Measurements from ENCODE around the gene FRMPD4. TPM values are rescaled to one million over a fixed set of nuclear protein-coding genes. Genes with fewer than 3 reads are reported as not detected.
"Not testable (repeated sequence)": the region's sequence is repeated elsewhere in the genome, so short reads cannot be mapped to it uniquely, and the experiment has no call there.

Gene FRMPD4
- total and polyA plus RNA-seq, 2 donors (not counting 1 experiment from before 2014, with no cell fraction given): 0.50 to 1.5 TPM

DNA sequence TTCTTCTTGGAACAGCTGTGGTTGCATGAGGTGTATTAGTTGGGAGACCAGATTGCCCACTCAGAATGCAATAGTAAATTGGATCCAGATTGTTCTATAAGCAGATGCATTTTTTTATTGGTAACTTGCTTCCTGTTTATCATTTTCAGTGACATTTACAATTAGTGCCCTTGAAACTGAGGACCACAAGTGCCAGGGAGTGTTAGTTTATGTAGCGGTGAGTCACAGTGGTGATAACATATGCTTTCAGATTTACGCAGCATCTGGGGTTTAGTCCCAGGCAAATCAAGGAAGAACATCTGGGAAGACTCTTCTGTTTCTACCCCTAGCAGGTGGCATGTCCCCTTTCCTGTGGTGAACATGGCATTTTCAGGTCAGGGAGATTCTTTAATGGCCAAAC, 24.1 kb downstream of the FRMPD4 start:
- peak; percentile 7 to 38 for DNase-seq (ENCODE audit: low read depth in 2 of 2)
- Histone ChIP-seq H3K27me3 (ENCODE audit: control insufficient read depth, insufficient read depth, low read length) (no peaks in the 10 kb centered on the region), H3K4me3 (replicated peaks in 1 of 4; ENCODE audit: control extremely low read depth in 1 of 4, insufficient read depth in 1 of 4, low read depth in 3 of 4, low read length in 4 of 4) (no peak overlapping the region), H3K36me3 (ENCODE audit: control insufficient read depth, insufficient read depth, low read length) (no peaks in the 10 kb centered on the region), H2AFZ (ENCODE audit: low read length) (no peak overlapping the region), H4K20me1 (ENCODE audit: control insufficient read depth, extremely low read depth, insufficient read depth, low read length) (no peaks in the 10 kb centered on the region), H3K4me2 (ENCODE audit: extremely low read depth, insufficient read depth, low read length) (no peak overlapping the region), H3K9ac (ENCODE audit: insufficient read depth, low read length) (no peak overlapping the region), H3K9me3 (ENCODE audit: control insufficient read depth, insufficient read depth, low read depth, low read length) (no peaks in the 10 kb centered on the region), H3K27ac (ENCODE audit: insufficient read depth, low read length) (no peak overlapping the region), H3K79me2 (ENCODE audit: control insufficient read depth, insufficient read depth, low read length) (no peaks in the 10 kb centered on the region), H3K4me1 (ENCODE audit: control insufficient read depth, extremely low read depth, insufficient read depth, low read length) (no peaks in the 10 kb centered on the region)
- TF ChIP-seq, protein P1, sequence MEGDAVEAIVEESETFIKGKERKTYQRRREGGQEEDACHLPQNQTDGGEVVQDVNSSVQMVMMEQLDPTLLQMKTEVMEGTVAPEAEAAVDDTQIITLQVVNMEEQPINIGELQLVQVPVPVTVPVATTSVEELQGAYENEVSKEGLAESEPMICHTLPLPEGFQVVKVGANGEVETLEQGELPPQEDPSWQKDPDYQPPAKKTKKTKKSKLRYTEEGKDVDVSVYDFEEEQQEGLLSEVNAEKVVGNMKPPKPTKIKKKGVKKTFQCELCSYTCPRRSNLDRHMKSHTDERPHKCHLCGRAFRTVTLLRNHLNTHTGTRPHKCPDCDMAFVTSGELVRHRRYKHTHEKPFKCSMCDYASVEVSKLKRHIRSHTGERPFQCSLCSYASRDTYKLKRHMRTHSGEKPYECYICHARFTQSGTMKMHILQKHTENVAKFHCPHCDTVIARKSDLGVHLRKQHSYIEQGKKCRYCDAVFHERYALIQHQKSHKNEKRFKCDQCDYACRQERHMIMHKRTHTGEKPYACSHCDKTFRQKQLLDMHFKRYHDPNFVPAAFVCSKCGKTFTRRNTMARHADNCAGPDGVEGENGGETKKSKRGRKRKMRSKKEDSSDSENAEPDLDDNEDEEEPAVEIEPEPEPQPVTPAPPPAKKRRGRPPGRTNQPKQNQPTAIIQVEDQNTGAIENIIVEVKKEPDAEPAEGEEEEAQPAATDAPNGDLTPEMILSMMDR (conservative IDR thresholded peaks at IDR 0.05 in 1 of 2, IDR thresholded peaks at IDR 0.05 in 1 of 2; ENCODE audit: low read depth in 1 of 2, low read length in 2 of 2): no peak
- no peak for TF ChIP-seq EZH2 (IDR thresholded peaks at IDR 0.05; ENCODE audit: low read length, missing control alignments)

DNA sequence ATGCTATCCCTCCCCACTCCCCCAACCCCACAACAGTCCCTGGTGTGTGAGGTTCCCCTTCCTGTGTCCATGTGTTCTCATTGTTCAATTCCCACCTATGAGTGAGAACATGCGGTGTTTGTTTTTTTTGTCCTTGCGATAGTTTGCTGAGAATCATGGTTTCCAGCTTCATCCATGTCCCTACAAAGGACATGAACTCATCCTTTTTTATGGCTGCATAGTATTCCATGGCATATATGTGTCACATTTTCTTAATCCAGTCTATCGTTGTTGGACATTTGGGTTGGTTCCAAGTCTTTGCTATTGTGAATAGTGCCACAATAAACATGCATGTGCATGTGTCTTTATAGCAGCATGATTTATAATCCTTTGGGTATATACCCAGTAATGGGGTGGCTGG, 25.9 kb downstream of the FRMPD4 start:
- H3K4me3 ChIP-seq (replicated peaks in 1 of 4; ENCODE audit: control extremely low read depth in 1 of 4, insufficient read depth in 1 of 4, low read depth in 3 of 4, low read length in 4 of 4); H3K9me3 ChIP-seq (ENCODE audit: control insufficient read depth, insufficient read depth, low read depth, low read length); H3K27ac ChIP-seq (ENCODE audit: insufficient read depth, low read length); H3K4me1 ChIP-seq (ENCODE audit: control insufficient read depth, extremely low read depth, insufficient read depth, low read length); H2AFZ ChIP-seq (ENCODE audit: low read length); H3K27me3 ChIP-seq (ENCODE audit: control insufficient read depth, insufficient read depth, low read length); DNase-seq (ENCODE audit: low read depth in 2 of 2); H4K20me1 ChIP-seq (ENCODE audit: control insufficient read depth, extremely low read depth, insufficient read depth, low read length); H3K4me2 ChIP-seq (ENCODE audit: extremely low read depth, insufficient read depth, low read length); H3K79me2 ChIP-seq (ENCODE audit: control insufficient read depth, insufficient read depth, low read length); H3K9ac ChIP-seq (ENCODE audit: insufficient read depth, low read length); H3K36me3 ChIP-seq (ENCODE audit: control insufficient read depth, insufficient read depth, low read length): not testable (repeated sequence)

DNA sequence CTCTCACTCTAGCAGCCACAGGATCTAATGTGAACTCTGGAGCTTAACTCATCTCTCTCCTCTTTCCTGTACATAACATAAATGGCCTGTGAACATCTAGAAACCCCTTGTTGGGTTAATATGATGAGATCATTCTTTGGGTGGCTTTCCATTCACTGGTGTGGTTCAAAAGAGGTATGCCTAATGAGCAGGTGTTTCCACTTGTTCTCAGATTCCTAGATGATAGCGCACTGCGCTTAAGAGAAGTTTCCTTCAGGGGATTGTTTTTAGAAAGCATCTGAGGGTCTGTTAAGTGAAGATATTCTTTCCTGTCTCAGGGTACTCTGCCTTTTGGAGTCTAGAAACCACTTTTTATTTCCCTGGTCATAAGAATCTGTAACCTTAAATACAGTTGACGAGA, 32.5 kb downstream of the FRMPD4 start:
- no peak overlapping the region for H3K4me2 ChIP-seq (ENCODE audit: extremely low read depth, insufficient read depth, low read length)
- H3K9ac ChIP-seq (ENCODE audit: insufficient read depth, low read length): no peak overlapping the region
- H3K27me3 ChIP-seq (ENCODE audit: control insufficient read depth, insufficient read depth, low read length): no peaks in the 10 kb centered on the region
- no peak for TF ChIP-seq EZH2 (IDR thresholded peaks at IDR 0.05; ENCODE audit: low read length, missing control alignments)
- TF ChIP-seq, protein P1 (conservative IDR thresholded peaks at IDR 0.05 in 1 of 2, IDR thresholded peaks at IDR 0.05 in 1 of 2; ENCODE audit: low read depth in 1 of 2, low read length in 2 of 2): no peak
- no peak overlapping the region for H2AFZ ChIP-seq (ENCODE audit: low read length)
- H3K27ac ChIP-seq (ENCODE audit: insufficient read depth, low read length): no peak overlapping the region
- no peaks in the 10 kb centered on the region for H3K9me3 ChIP-seq (ENCODE audit: control insufficient read depth, insufficient read depth, low read depth, low read length)
- H3K4me3 ChIP-seq (replicated peaks in 1 of 4; ENCODE audit: control extremely low read depth in 1 of 4, insufficient read depth in 1 of 4, low read depth in 3 of 4, low read length in 4 of 4): no peak overlapping the region
- H3K4me1 ChIP-seq (ENCODE audit: control insufficient read depth, extremely low read depth, insufficient read depth, low read length): no peaks in the 10 kb centered on the region
- DNase-seq (ENCODE audit: low read depth in 2 of 2): no peak
- no peaks in the 10 kb centered on the region for H3K36me3 ChIP-seq (ENCODE audit: control insufficient read depth, insufficient read depth, low read length)
- H4K20me1 ChIP-seq (ENCODE audit: control insufficient read depth, extremely low read depth, insufficient read depth, low read length): no peaks in the 10 kb centered on the region
- H3K79me2 ChIP-seq (ENCODE audit: control insufficient read depth, insufficient read depth, low read length): no peaks in the 10 kb centered on the region
